HG03521 (cell line): Measurements from ENCODE around the gene PDE4A.
"Not testable (repeated sequence)": the region's sequence is repeated elsewhere in the genome, so short reads cannot be mapped to it uniquely, and the experiment has no call there.

Experiments
- ATAC-seq: cut with Tn5 transposase; IDR thresholded peaks from one replicate; pipeline ENCODE4 v1.9.1; 2021; ENCODE audit warnings: mild to moderate bottlenecking, moderate library complexity; ENCODE audit not compliant: unreplicated experiment

PDE4A gene

GRCh38 chr19:10461047-10461949 lies 41.0 kb downstream of the PDE4A start:
- ATAC-seq, result peak; percentile 82

GRCh38 chr19:10462042-10462441 lies 41.7 kb downstream of the PDE4A start:
- ATAC-seq, result not testable (repeated sequence)

- ATAC-seq, result no peak
Observed at GRCh38 chr19:10462557-10462956, 42.2 kb downstream of the PDE4A start.

- ATAC-seq, result no peak
Observed at GRCh38 chr19:10464456-10464855, 44.1 kb downstream of the PDE4A start.

- ATAC-seq, result no peak
Observed at GRCh38 chr19:10467104-10467706, 46.9 kb downstream of the PDE4A start.

GRCh38 chr19:10468133-10468532 lies 47.8 kb downstream of the PDE4A start:
- no peak for ATAC-seq

- no peak for ATAC-seq
Observed at GRCh38 chr19:10471909-10472308, 51.6 kb downstream of the PDE4A start.

- ATAC-seq, result no peak
Observed at GRCh38 chr19:10473192-10473591, 52.9 kb downstream of the PDE4A start.

GRCh38 chr19:10474962-10475451 lies 54.7 kb downstream of the PDE4A start:
- no peak for ATAC-seq

GRCh38 chr19:10478476-10478875 lies 58.1 kb downstream of the PDE4A start:
- ATAC-seq, result no peak

GRCh38 chr19:10478903-10479384 lies 58.6 kb downstream of the PDE4A start:
- no peak for ATAC-seq

- ATAC-seq, result no peak
Observed at GRCh38 chr19:10486551-10486950, 66.2 kb downstream of the PDE4A start.

GRCh38 chr19:10491472-10492047 lies 71.2 kb downstream of the PDE4A start:
- ATAC-seq, result no peak

- ATAC-seq, result no peak
Observed at GRCh38 chr19:10497371-10497770, 77.0 kb downstream of the PDE4A start.

- no peak for ATAC-seq
Observed at GRCh38 chr19:10499550-10500246, 79.4 kb downstream of the PDE4A start.

- ATAC-seq, result no peak
Observed at GRCh38 chr19:10500247-10500592, 79.9 kb downstream of the PDE4A start.

GRCh38 chr19:10501971-10502523 lies 81.7 kb downstream of the PDE4A start:
- ATAC-seq, result peak; percentile 15

GRCh38 chr19:10502524-10503001 lies 82.2 kb downstream of the PDE4A start:
- peak; percentile 90 for ATAC-seq

GRCh38 chr19:10503002-10503789 lies 82.9 kb downstream of the PDE4A start, which contains the start of gene KEAP1:
KEAP1 (minus strand) TSS chr19:10503356; CDS start chr19:10500033, 3,323 bp downstream.
- ATAC-seq, result peak; percentile 27
